Mammary epithelial cell (primary cell): Measurements from ENCODE around the gene IFNE.

Experiments used
- CTCF ChIP-seq, 2 donors: IDR thresholded peaks in 1 of 2; conservative IDR thresholded peaks in 1 of 2; 2 replicates each; pipeline ENCODE4 v1.5.1; 2011 to 2012; ENCODE audit warnings: inconsistent platforms in 2 of 2, low read length in 2 of 2, mild to moderate bottlenecking in 2 of 2, control low read depth in 1 of 2, low read depth in 1 of 2; ENCODE audit not compliant: insufficient read depth in 1 of 2; ENCODE audit errors: extremely low read depth in 1 of 2
- EZH2 ChIP-seq: IDR thresholded peaks from 2 replicates; pipeline ENCODE4 v1.6.1; 2012; ENCODE audit warnings: low read length, inconsistent platforms, borderline replicate concordance

DNA sequence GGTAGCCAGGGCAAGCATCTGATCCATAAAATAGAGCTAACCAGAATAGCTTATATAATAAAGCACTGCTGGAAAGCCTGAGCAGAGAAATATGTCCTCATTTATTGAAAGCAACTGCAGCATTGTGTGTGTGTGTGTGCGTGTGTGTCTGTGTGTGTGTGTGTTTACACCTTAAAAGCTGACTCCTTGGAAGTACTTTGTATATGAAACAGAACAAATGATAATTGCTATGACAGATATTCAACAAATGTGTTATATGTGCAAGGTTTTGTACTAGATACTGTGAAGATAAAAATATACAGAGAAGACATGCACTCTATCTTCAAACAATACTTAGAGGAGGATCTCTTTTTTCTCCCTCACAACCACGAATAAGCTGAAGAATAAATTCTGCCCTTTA, 22.0 kb upstream of the IFNE start:
- TF ChIP-seq CTCF (conservative IDR thresholded peaks at IDR 0.05 in 1 of 2, IDR thresholded peaks at IDR 0.05 in 1 of 2; ENCODE audit: extremely low read depth in 1 of 2, insufficient read depth in 1 of 2, low read depth in 1 of 2, low read length in 2 of 2) (no peak), EZH2 (no peak)
